NCI-H1092 (cell line): ENCODE data around the gene ADNP2.
"Not testable (repeated sequence)": the region's sequence is repeated elsewhere in the genome, so short reads cannot be mapped to it uniquely, and the experiment has no call there.

Source experiments
- DNase-seq: peaks from one replicate; lab custom pipeline; 2025; lab: John Stamatoyannopoulos, UW

The ADNP2 gene

GRCh38 chr18:80147418-80148325 is 38.6 kb downstream of the ADNP2 start:
- peak; percentile 67 for DNase-seq

DNA sequence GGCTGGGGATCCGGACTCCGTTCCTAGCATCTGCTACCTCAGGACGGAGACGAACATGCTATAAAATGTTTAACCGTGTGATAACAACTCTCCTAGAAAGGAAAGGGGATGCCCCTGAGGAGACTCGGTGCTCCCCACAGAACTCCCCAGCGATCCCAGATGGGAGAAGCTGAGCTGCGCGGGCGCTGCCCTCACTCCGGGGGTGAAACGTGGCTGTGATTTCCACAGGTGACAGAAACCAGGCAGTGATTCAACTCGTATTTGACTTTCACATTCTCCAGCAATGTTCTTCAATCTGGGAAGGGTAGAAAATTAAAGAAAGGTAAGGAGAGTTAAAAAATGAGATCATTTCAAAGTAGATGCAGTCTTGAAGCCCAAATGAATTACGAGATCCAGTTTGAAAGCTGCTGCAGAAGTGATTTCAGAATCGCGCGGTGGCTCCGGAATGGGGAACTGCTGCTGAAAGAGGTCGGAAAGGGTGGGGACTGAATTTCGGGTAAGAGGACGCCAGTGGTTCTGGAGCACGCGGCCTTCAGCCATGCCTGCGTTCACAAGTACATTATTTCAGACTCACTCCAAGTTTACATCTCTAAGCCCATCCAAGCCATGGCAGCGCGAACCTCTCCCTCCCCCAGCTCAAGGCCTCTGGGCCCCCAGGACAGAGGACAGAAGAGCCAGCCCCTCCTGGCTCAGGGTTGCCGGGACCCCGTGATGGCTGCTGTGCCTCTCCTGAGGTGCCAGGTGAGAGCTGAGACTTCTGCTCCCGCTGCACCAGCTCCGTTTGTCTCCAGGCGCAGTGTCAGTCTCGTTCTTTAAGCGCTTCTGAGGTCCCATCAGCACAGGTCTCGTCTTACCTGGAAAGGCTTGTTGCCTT is 39.5 kb downstream of the ADNP2 start:
- DNase-seq = no peak

- DNase-seq = no peak
Observed at GRCh38 chr18:80149667-80150066, 40.6 kb downstream of the ADNP2 start.

DNA sequence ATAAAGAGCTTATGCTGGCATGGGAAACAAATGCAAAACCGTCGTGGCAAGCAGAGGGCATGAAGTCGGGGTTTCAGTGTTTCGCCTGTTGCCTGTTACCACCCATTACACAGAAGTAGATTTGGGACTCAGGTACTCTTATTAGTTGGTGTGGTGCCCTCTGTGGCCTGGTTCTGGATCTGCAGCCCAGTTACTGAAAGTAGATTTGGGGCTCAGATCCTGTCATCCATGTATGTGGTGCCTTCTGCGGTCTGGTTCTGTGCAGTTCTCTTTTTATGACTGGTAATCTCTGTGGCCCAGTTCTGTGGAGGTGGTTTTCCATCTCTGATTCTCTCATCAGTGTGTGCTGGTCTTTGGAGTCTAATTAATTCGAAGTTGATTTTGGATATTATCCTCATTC is 45.2 kb downstream of the ADNP2 start:
- no peak for DNase-seq

DNA sequence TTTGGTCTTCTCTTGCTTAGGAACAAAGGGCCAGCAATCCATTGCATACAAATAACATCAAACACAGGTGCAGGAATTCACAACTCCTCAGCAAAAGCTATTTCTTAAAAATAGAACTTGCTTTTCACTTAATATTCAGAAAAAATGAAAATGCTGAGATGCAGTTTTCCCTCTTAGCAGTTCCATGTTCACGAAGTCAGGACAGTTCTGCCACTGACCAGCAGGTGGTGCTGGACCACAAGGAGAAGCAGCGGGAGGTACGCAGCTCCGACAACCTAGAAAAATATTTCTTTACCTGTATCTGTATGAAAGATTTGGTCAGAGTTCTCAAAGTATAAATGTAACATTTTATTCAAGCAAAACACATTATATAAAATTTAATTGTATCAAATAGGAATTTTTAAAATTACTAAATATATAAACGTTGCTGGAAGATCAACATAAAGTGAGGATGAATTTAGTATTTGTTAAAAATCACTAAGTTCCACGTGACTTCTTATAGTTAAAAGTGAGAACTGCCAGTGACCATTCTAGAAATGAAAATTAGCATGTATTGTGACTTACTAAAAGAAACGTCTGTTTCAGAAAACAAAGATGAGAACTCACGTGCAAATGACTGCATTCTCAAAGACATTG is 48.8 kb downstream of the ADNP2 start:
- peak; percentile 80 for DNase-seq

GRCh38 chr18:80158365-80158764 is 49.3 kb downstream of the ADNP2 start:
- no peak for DNase-seq

- no peak for DNase-seq
Observed at GRCh38 chr18:80159713-80160636, 50.9 kb downstream of the ADNP2 start.

- DNase-seq = no peak
Observed at GRCh38 chr18:80161781-80162417, 52.8 kb downstream of the ADNP2 start.

DNA sequence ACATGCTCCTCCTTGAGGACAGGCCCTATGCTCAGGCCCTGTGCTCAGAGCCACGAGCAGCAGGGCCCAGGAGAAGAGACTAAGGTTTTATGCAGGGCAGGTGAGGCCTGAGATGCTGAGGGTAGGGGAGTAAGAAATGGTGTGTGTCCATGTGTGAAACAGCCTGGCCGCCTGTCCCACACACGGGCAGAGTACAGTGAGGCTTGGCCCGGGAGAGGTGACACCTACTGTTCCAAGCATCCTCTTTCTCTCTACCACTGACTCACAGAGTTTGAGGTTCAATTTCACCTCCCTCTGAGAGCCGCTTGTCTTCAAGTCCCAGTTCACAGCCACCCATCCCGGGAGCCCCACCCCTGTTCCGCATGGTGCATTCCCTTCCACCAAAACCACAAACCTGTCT is 54.1 kb downstream of the ADNP2 start:
- no peak for DNase-seq

- not testable (repeated sequence) for DNase-seq
Observed at GRCh38 chr18:80164727-80165355, 55.8 kb downstream of the ADNP2 start.

GRCh38 chr18:80166240-80166639 is 57.2 kb downstream of the ADNP2 start:
- DNase-seq = no peak

DNA sequence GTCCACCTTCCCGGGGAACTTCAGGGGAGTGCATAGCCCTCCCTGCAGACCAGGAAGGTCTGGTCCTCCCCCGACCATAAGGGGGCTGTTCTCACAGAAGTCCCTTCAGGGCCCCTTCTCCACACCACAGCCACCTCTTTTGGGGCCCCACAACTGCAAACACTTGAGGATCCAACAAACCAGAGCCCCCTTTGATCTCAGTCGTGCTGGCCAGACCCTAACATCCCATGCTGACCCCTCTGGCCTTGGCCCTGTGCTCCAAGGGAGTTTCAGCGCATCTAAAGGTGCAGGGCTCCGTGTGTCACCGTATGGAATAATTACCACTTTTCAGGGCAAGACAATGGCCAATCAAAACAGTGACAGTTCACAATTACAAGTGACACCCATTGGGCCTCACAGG is 57.7 kb downstream of the ADNP2 start:
- no peak for DNase-seq

- DNase-seq = no peak
Observed at GRCh38 chr18:80167331-80167730, 58.3 kb downstream of the ADNP2 start.

DNA sequence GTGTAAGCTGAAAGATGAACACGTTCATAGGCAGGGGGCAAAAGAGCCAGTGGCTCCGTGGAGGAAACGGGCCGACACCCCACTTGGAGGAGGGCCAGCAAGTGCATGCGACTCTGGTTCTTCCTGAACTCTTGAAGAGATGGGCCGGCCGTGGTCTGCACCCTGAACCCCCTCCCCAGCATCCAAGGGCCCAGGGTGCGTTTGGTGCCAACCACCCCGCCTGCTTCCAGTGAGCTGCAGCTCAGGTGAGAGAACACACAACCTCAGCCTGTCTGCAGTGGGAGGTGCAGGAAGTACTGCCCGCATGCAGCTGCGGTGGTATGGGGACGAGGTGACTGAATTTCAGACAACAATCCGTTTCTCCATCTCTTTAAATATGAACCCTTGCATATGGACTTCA is 58.9 kb downstream of the ADNP2 start:
- DNase-seq = no peak

DNA sequence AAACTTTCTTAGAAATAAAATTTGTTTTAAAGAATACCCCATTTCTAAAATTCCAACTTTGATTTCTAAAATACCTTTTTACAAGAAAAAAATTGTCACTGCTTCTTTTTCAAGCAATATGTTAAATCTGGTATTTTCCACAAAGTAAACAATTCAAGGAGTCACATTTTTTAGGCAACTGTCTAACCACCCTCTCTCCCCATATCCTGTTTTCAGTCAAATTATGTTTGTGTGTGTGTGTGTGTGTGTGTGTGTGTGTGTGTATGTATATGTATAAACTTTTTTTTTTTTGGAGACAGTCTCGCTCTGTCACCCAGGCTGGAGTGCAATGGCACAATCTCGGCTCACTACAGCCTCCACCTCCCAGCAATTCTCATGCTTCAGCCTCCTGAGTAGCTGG is 59.3 kb downstream of the ADNP2 start:
- DNase-seq = no peak

DNA sequence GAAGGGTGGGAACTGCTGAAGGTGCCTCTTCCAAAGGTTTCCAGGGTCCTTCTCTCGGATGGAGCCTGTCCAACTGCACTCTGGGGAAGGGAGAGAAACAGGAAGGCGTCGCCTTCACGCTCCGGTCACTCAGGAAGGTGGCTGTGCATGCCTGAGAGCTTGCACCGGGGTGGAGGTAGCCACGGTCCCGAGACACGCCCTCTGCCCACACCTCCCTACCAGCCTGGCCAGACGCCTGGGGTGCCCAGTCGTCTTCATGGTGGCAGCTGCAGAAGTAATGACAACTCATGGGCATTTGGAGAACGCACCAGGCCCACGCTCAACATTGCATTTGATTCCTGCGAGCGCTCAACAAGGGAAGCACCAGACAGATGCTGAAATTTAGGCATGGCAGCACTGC is 59.9 kb downstream of the ADNP2 start:
- no peak for DNase-seq

DNA sequence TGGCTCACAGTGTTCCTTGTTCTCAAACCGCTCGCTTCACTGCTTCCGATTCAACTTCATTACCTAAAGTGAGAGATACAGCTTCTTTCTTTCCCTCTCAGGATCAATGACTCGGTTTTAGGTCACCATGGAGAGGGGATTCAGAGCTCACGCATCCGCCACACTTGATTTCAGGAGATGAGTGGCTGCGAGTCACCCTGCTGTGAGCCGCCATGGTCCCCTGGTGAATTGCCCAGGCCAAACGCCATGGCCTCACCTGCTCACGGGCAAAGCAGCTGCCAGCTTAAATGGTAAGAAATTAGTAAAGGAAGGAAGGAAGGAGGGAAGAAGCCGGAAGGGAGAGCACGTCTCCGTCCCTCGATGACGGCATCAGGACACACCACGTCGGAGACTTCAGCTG is 60.5 kb downstream of the ADNP2 start:
- DNase-seq = no peak

DNA sequence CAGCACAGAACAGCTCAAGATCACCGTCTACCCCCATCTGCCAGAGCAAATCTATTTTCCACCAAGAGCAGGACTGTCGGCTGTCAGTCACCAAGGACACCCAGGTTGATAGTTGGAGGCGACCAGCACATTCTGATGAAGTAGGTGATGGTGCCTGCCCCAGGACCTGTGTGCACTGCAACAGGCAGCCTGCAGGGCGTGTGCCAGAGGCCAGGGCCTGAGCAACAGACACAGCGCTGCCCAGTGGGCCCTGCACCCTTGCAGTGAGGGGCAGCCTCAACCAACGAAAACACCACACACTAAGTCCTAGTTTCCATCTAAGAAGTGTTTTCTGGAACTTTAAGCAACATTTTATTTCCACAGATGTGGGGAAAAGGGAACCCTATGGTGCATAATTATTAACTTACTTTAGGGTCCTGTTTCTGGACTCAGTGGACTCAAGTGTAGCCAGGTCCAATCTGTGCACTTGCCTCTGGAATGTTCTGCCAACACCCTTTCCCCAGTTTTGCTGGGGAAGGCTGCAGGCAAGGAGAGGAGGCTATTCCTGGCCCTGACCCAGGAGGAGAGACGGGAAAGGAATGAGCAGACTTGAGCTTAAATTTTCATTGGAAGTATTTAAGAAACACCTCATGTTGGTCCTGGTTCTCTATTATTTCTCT is 61.5 kb downstream of the ADNP2 start:
- no peak for DNase-seq

- DNase-seq = no peak
Observed at GRCh38 chr18:80171054-80171872, 62.2 kb downstream of the ADNP2 start.
